H9 (cell line): ENCODE measurements around the gene PGAP6. TPM values are rescaled to one million over a fixed set of nuclear protein-coding genes. Genes with fewer than 3 reads are reported as not detected.

ENCODE experiments used
- DNase-seq: peaks from one replicate; pipeline ENCODE4 v3.0.0-alpha.2; 2017
- H2AFZ ChIP-seq: one replicate; pipeline ENCODE4 v1.6.1; 2013; ENCODE audit warnings: mild to moderate bottlenecking, low read length, control low read depth, moderate library complexity
- H2AK5ac ChIP-seq: 2 replicates; pipeline ENCODE4 v1.6.1; 2013; ENCODE audit warnings: low read length, control low read depth, mixed read lengths; ENCODE audit not compliant: insufficient read length
- H2BK120ac ChIP-seq: one replicate; pipeline ENCODE4 v1.6.1; 2013; ENCODE audit warnings: low read depth, mild to moderate bottlenecking, low read length, control low read depth, inconsistent platforms; ENCODE audit not compliant: poor library complexity, severe bottlenecking
- H2BK12ac ChIP-seq: 2 replicates; pipeline ENCODE4 v1.6.1; 2013; ENCODE audit warnings: low read length, control low read depth, mixed read lengths, low read depth; ENCODE audit not compliant: insufficient read length
- H2BK15ac ChIP-seq: 2 replicates; pipeline ENCODE4 v1.6.1; 2013; ENCODE audit warnings: low read depth, low read length, control low read depth
- H2BK20ac ChIP-seq: one replicate; pipeline ENCODE4 v1.6.1; 2013; ENCODE audit warnings: low read depth, mild to moderate bottlenecking, low read length, control low read depth, inconsistent platforms; ENCODE audit not compliant: poor library complexity, severe bottlenecking
- H2BK5ac ChIP-seq: 2 replicates; pipeline ENCODE4 v1.6.1; 2013; ENCODE audit warnings: low read length, control low read depth, mixed read lengths; ENCODE audit not compliant: insufficient read length
- H3K14ac ChIP-seq: 2 replicates; pipeline ENCODE4 v1.6.1; 2013; ENCODE audit warnings: low read length, control low read depth; ENCODE audit not compliant: insufficient read depth
- H3K18ac ChIP-seq: 2 replicates; pipeline ENCODE4 v1.6.1; 2013; ENCODE audit warnings: low read depth, mild to moderate bottlenecking, mixed read lengths, low read length, control low read depth; ENCODE audit not compliant: insufficient read length
- H3K23ac ChIP-seq: 2 replicates; pipeline ENCODE4 v1.6.1; 2013; ENCODE audit warnings: low read length, control low read depth, mixed read lengths, low read depth; ENCODE audit not compliant: insufficient read length
- H3K23me2 ChIP-seq: 2 replicates; pipeline ENCODE4 v1.6.1; 2013; ENCODE audit warnings: low read depth, mild to moderate bottlenecking, mixed read lengths, low read length, control low read depth; ENCODE audit not compliant: insufficient read length, poor library complexity, severe bottlenecking
- H3K27ac ChIP-seq: 2 replicates; pipeline ENCODE4 v1.5.1; 2013; ENCODE audit warnings: low read length, control low read depth, mixed read lengths, low read depth; ENCODE audit not compliant: insufficient read length
- H3K27me3 ChIP-seq: 2 replicates; pipeline ENCODE4 v1.6.1; 2013; ENCODE audit warnings: low read length, control low read depth, inconsistent platforms; ENCODE audit not compliant: insufficient read depth
- H3K4ac ChIP-seq: 2 replicates; pipeline ENCODE4 v1.6.1; 2013; ENCODE audit warnings: low read depth, mild to moderate bottlenecking, control low read depth, inconsistent platforms, low read length, moderate library complexity
- H3K4me1 ChIP-seq: 2 replicates; pipeline ENCODE4 v1.6.1; 2013; ENCODE audit warnings: low read length, control low read depth, inconsistent platforms; ENCODE audit not compliant: insufficient read depth
- H3K4me2 ChIP-seq: 2 replicates; pipeline ENCODE4 v1.6.1; 2013; ENCODE audit warnings: low read length, control low read depth, mixed read lengths; ENCODE audit not compliant: insufficient read length, insufficient read depth
- H3K56ac ChIP-seq: 2 replicates; pipeline ENCODE4 v1.6.1; 2013; ENCODE audit warnings: low read depth, mild to moderate bottlenecking, mixed read lengths, low read length, control low read depth; ENCODE audit not compliant: insufficient read length
- H3K79me1 ChIP-seq: 2 replicates; pipeline ENCODE4 v1.6.1; 2013; ENCODE audit warnings: low read depth, mild to moderate bottlenecking, moderate library complexity, low read length, control low read depth, inconsistent platforms; ENCODE audit not compliant: insufficient read depth, poor library complexity, severe bottlenecking
- H3K79me2 ChIP-seq: 2 replicates; pipeline ENCODE4 v1.6.1; 2013; ENCODE audit warnings: low read length, control low read depth, inconsistent platforms; ENCODE audit not compliant: insufficient read depth
- H3K9ac ChIP-seq: 2 replicates; pipeline ENCODE4 v1.6.1; 2013; ENCODE audit warnings: low read length, control low read depth, mixed read lengths; ENCODE audit not compliant: insufficient read length; ENCODE audit errors: extremely low read depth
- H3K9me3 ChIP-seq: one replicate; pipeline ENCODE4 v1.6.1; 2013; ENCODE audit warnings: low read depth, low read length, inconsistent platforms; ENCODE audit not compliant: control insufficient read depth
- H3T11ph ChIP-seq: one replicate; pipeline ENCODE4 v1.6.1; 2013; ENCODE audit warnings: mild to moderate bottlenecking, low read length, control low read depth, inconsistent platforms
- H4K20me1 ChIP-seq: one replicate; pipeline ENCODE4 v1.6.1; 2013; ENCODE audit not compliant: control insufficient read depth, insufficient read length, insufficient read depth
- H4K5ac ChIP-seq: 2 replicates; pipeline ENCODE4 v1.6.1; 2013; ENCODE audit warnings: low read depth, mild to moderate bottlenecking, mixed read lengths, low read length, control low read depth; ENCODE audit not compliant: insufficient read length
- H4K8ac ChIP-seq: replicated peaks from 2 replicates; pipeline ENCODE4 v1.6.1; 2013; ENCODE audit warnings: low read length, control low read depth, mixed read lengths, low read depth; ENCODE audit not compliant: insufficient read length
- H4K91ac ChIP-seq: 2 replicates; pipeline ENCODE4 v1.6.1; 2013; ENCODE audit warnings: low read depth, mild to moderate bottlenecking, moderate library complexity, mixed read lengths, low read length, control low read depth; ENCODE audit not compliant: insufficient read length
- H3K27ac Mint-ChIP-seq, 3 experiments: 2 replicates in 2 of 3; 3 replicates in 1 of 3; pipeline ENCODE4 v1.8.0; 2020 to 2021; ENCODE audit warnings: mixed read lengths in 3 of 3, mild to moderate bottlenecking in 1 of 3, moderate library complexity in 1 of 3
- H3K27me3 Mint-ChIP-seq: 2 replicates; pipeline ENCODE4 v1.8.0; 2021; ENCODE audit warnings: low read depth, mild to moderate bottlenecking, moderate library complexity, mixed read lengths
- H3K36me3 Mint-ChIP-seq, 3 experiments: 2 replicates in 2 of 3; 3 replicates in 1 of 3; pipeline ENCODE4 v1.8.0; 2020 to 2021; ENCODE audit warnings: low read depth in 3 of 3, mixed read lengths in 3 of 3; ENCODE audit not compliant: insufficient read depth in 1 of 3
- H3K4me1 Mint-ChIP-seq, 2 experiments: 2 replicates each; pipeline ENCODE4 v1.8.0; 2020; ENCODE audit warnings: mixed read lengths in 2 of 2
- H3K4me3 Mint-ChIP-seq, 2 experiments: 2 replicates in 1 of 2; 3 replicates in 1 of 2; pipeline ENCODE4 v1.8.0; 2020 to 2021; ENCODE audit warnings: mild to moderate bottlenecking in 2 of 2, mixed read lengths in 2 of 2, moderate library complexity in 1 of 2
- H3K9me3 Mint-ChIP-seq, 2 experiments: 2 replicates in 1 of 2; 3 replicates in 1 of 2; pipeline ENCODE4 v1.8.0; 2020; ENCODE audit warnings: mild to moderate bottlenecking in 2 of 2, mixed read lengths in 2 of 2, moderate library complexity in 1 of 2
- CTCF ChIP-seq: fragments of 200-600 bp; sonication (generic); conservative IDR thresholded peaks from 3 replicates; pipeline ENCODE4 v1.8.0; 2021; ENCODE audit warnings: antibody characterized with exemption, mild to moderate bottlenecking
- WGBS: extraction: QIAGEN DNeasy Blood & Tissue Kit; methylation state at CpG from one replicate; pipeline ENCODE4 v1.1.7; 2013; ENCODE audit warnings: missing lambda C conversion rate, low lambda C conversion rate, mixed read lengths; ENCODE audit not compliant: insufficient read length; ENCODE audit errors: extremely low coverage; 5-methylcytosine and 5-hydroxymethylcytosine counted together
- long read RNA-seq: library from polyadenylated mRNA; unstranded; transcript quantifications from one replicate; pipeline ENCODE4 v2.0.0, GENCODE V29; 2020
- total RNA-seq: library from RNA; stranded (reverse); gene quantifications from 2 replicates; pipeline ENCODE4 v1.2.1, GENCODE V29; 2021

PGAP6 gene
- 111 and 114 TPM in 2 replicates for total RNA-seq
- long read RNA-seq, partial matches to known transcripts: 66 of 89 reads
- long read RNA-seq, other reads (novel, unspliced or antisense): 20 of 89 reads

- Histone ChIP-seq H3K4ac (no peak within 1 kb of the TSS), H4K8ac (no peak within 1 kb of the TSS), H2BK120ac (no peak within 1 kb of the TSS), H4K20me1 (no peaks in the 10 kb centered on the region), H3K27ac (no peak within 1 kb of the TSS), H2BK5ac (no peak within 1 kb of the TSS), H3K27me3 (no peaks in the 10 kb centered on the region), H2AFZ (no peak within 1 kb of the TSS), H3T11ph (no peak within 1 kb of the TSS), H2BK12ac (no peak within 1 kb of the TSS), H2AK5ac (no peak within 1 kb of the TSS), H3K4me1 (no peaks in the 10 kb centered on the region; the same call in 1 of the 2 replicates), H3K9ac (peak within 1 kb of the TSS; percentile 28), H3K14ac (no peak within 1 kb of the TSS; the same call in 1 of the 2 replicates), H3K23ac (no peak within 1 kb of the TSS), H2BK15ac (no peak within 1 kb of the TSS), H3K4me2 (peak within 1 kb of the TSS; percentile 71), H3K18ac (no peak within 1 kb of the TSS), H2BK20ac (no peak within 1 kb of the TSS), H4K5ac (no peak within 1 kb of the TSS), H3K9me3 (no peaks in the 10 kb centered on the region), H3K23me2 (peaks cover 9% of the 10 kb centered on the region), H3K79me1 (no peaks in the 10 kb centered on the region), H4K91ac (no peak within 1 kb of the TSS), H3K56ac (no peak within 1 kb of the TSS), H3K79me2 (no peaks in the 10 kb centered on the region; the same call in 1 of the 2 replicates)
- Mint-ChIP-seq H3K36me3 (peaks cover 0 to 13% (median 0%) of the 10 kb centered on the region in 3 experiments; a peak in 4 of 7 replicates), H3K27ac (peak within 1 kb of the TSS in 1 of 3 experiments; percentile 65; a peak in 1 of 7 replicates), H3K4me1 (peaks cover 29 to 51% of the 10 kb centered on the region in 2 experiments), H3K9me3 (no peaks in the 10 kb centered on the region), H3K27me3 (peaks cover 3% of the 10 kb centered on the region; the same call in 1 of the 2 replicates), H3K4me3 (peak within 1 kb of the TSS; percentile 83 to 91)
- no peak for DNase-seq
- WGBS: no CpG with 5 or more reads among the region's 123 CpGs
- no peak for TF ChIP-seq CTCF
These were observed at the start of gene PGAP6 for GRCh38 chr16:381789-382717. Gene PGAP6 (minus strand): TSS chr16:381978. CDS start chr16:381821, 157 bp downstream.
